Measurements from ENCODE around the gene ATP6V0A1.
"Not testable (repeated sequence)": the region's sequence is repeated elsewhere in the genome, so short reads cannot be mapped to it uniquely, and the experiment has no call there.

Gene ATP6V0A1

GRCh38 chr17:42540558-42540957 is 81.9 kb downstream of the ATP6V0A1 start:
- H3K4me1 ChIP-seq (ENCODE audit: control insufficient read depth, insufficient read depth, low read length, unreplicated experiment) = peaks cover 16% of the 10 kb centered on the region
- peaks cover 14% of the 10 kb centered on the region for H3K79me2 ChIP-seq (ENCODE audit: control insufficient read depth, insufficient read depth, low read length, unreplicated experiment)
- H2AFZ ChIP-seq (ENCODE audit: low read length, unreplicated experiment); H3K27ac ChIP-seq (ENCODE audit: low read depth, low read length); H3K27me3 ChIP-seq (ENCODE audit: insufficient read depth, low read length); H3K4me3 ChIP-seq (ENCODE audit: low read depth, low read length): not testable (repeated sequence)
- H3K36me3 ChIP-seq (ENCODE audit: insufficient read depth, low read length) = peaks cover 15% of the 10 kb centered on the region; the same call in 1 of the 2 replicates

- H3K4me1 ChIP-seq (ENCODE audit: control insufficient read depth, insufficient read depth, low read length, unreplicated experiment) = peaks cover 13% of the 10 kb centered on the region
- H3K4me3 ChIP-seq (ENCODE audit: low read depth, low read length) = no peak overlapping the region
- H3K79me2 ChIP-seq (ENCODE audit: control insufficient read depth, insufficient read depth, low read length, unreplicated experiment) = peaks cover 14% of the 10 kb centered on the region
- H2AFZ ChIP-seq (ENCODE audit: low read length, unreplicated experiment) = no peak overlapping the region
- no peak overlapping the region for H3K27ac ChIP-seq (ENCODE audit: low read depth, low read length)
- H3K36me3 ChIP-seq (ENCODE audit: insufficient read depth, low read length) = peaks cover 15% of the 10 kb centered on the region; the same call in 1 of the 2 replicates
- H3K27me3 ChIP-seq (ENCODE audit: insufficient read depth, low read length) = no peaks in the 10 kb centered on the region
Measured at GRCh38 chr17:42541041-42541833, 82.6 kb downstream of the ATP6V0A1 start.

- Histone ChIP-seq H2AFZ (ENCODE audit: low read length, unreplicated experiment) (no peak overlapping the region), H3K4me3 (ENCODE audit: low read depth, low read length) (no peak overlapping the region), H3K27me3 (ENCODE audit: insufficient read depth, low read length) (no peaks in the 10 kb centered on the region), H3K36me3 (ENCODE audit: insufficient read depth, low read length) (peaks cover 15% of the 10 kb centered on the region; the same call in 1 of the 2 replicates), H3K79me2 (ENCODE audit: control insufficient read depth, insufficient read depth, low read length, unreplicated experiment) (peaks cover 1% of the 10 kb centered on the region), H3K4me1 (ENCODE audit: control insufficient read depth, insufficient read depth, low read length, unreplicated experiment) (peaks cover 7% of the 10 kb centered on the region), H3K27ac (ENCODE audit: low read depth, low read length) (no peak overlapping the region)
Measured at GRCh38 chr17:42543190-42544079, 84.8 kb downstream of the ATP6V0A1 start.

- Histone ChIP-seq H3K4me1 (ENCODE audit: control insufficient read depth, insufficient read depth, low read length, unreplicated experiment) (peaks cover 7% of the 10 kb centered on the region), H2AFZ (ENCODE audit: low read length, unreplicated experiment) (no peak overlapping the region), H3K79me2 (ENCODE audit: control insufficient read depth, insufficient read depth, low read length, unreplicated experiment) (no peaks in the 10 kb centered on the region), H3K27ac (ENCODE audit: low read depth, low read length) (no peak overlapping the region), H3K36me3 (ENCODE audit: insufficient read depth, low read length) (peaks cover 9% of the 10 kb centered on the region; the same call in 1 of the 2 replicates), H3K4me3 (ENCODE audit: low read depth, low read length) (no peak overlapping the region), H3K27me3 (ENCODE audit: insufficient read depth, low read length) (no peaks in the 10 kb centered on the region)
Measured at GRCh38 chr17:42544874-42545283, 86.2 kb downstream of the ATP6V0A1 start.

- not testable (repeated sequence) for H3K4me1 ChIP-seq (ENCODE audit: control insufficient read depth, insufficient read depth, low read length, unreplicated experiment); H3K4me3 ChIP-seq (ENCODE audit: low read depth, low read length); H3K27me3 ChIP-seq (ENCODE audit: insufficient read depth, low read length); H2AFZ ChIP-seq (ENCODE audit: low read length, unreplicated experiment); H3K36me3 ChIP-seq (ENCODE audit: insufficient read depth, low read length); H3K79me2 ChIP-seq (ENCODE audit: control insufficient read depth, insufficient read depth, low read length, unreplicated experiment); H3K27ac ChIP-seq (ENCODE audit: low read depth, low read length)
Measured at GRCh38 chr17:42545755-42546505, 87.3 kb downstream of the ATP6V0A1 start.

- Histone ChIP-seq H3K4me1 (ENCODE audit: control insufficient read depth, insufficient read depth, low read length, unreplicated experiment) (no peaks in the 10 kb centered on the region), H3K27me3 (ENCODE audit: insufficient read depth, low read length) (no peaks in the 10 kb centered on the region), H3K4me3 (ENCODE audit: low read depth, low read length) (no peak overlapping the region), H3K27ac (ENCODE audit: low read depth, low read length) (no peak overlapping the region), H3K79me2 (ENCODE audit: control insufficient read depth, insufficient read depth, low read length, unreplicated experiment) (no peaks in the 10 kb centered on the region), H3K36me3 (ENCODE audit: insufficient read depth, low read length) (0 out of 2 replicates have a peak, but pooled peaks cover 5% of the 10 kb centered on the region), H2AFZ (ENCODE audit: low read length, unreplicated experiment) (no peak overlapping the region)
Measured at GRCh38 chr17:42547001-42547461, 88.4 kb downstream of the ATP6V0A1 start.

GRCh38 chr17:42547698-42548069 is 89.0 kb downstream of the ATP6V0A1 start:
- Histone ChIP-seq H3K27ac (ENCODE audit: low read depth, low read length) (no peak overlapping the region), H3K36me3 (ENCODE audit: insufficient read depth, low read length) (0 out of 2 replicates have a peak, but pooled peaks cover 5% of the 10 kb centered on the region), H3K79me2 (ENCODE audit: control insufficient read depth, insufficient read depth, low read length, unreplicated experiment) (no peaks in the 10 kb centered on the region), H3K27me3 (ENCODE audit: insufficient read depth, low read length) (no peaks in the 10 kb centered on the region), H3K4me1 (ENCODE audit: control insufficient read depth, insufficient read depth, low read length, unreplicated experiment) (no peaks in the 10 kb centered on the region), H3K4me3 (ENCODE audit: low read depth, low read length) (no peak overlapping the region), H2AFZ (ENCODE audit: low read length, unreplicated experiment) (no peak overlapping the region)

GRCh38 chr17:42548070-42548837 is 89.6 kb downstream of the ATP6V0A1 start:
- Histone ChIP-seq H3K4me1 (ENCODE audit: control insufficient read depth, insufficient read depth, low read length, unreplicated experiment) (no peaks in the 10 kb centered on the region), H3K27ac (ENCODE audit: low read depth, low read length) (no peak overlapping the region), H3K79me2 (ENCODE audit: control insufficient read depth, insufficient read depth, low read length, unreplicated experiment) (peaks cover 5% of the 10 kb centered on the region), H3K27me3 (ENCODE audit: insufficient read depth, low read length) (no peaks in the 10 kb centered on the region), H3K4me3 (ENCODE audit: low read depth, low read length) (no peak overlapping the region; the same call in 1 of the 2 replicates), H3K36me3 (ENCODE audit: insufficient read depth, low read length) (0 out of 2 replicates have a peak, but pooled peaks cover 4% of the 10 kb centered on the region), H2AFZ (ENCODE audit: low read length, unreplicated experiment) (no peak overlapping the region)

GRCh38 chr17:42548993-42549755 is 90.5 kb downstream of the ATP6V0A1 start:
- Histone ChIP-seq H3K27ac (ENCODE audit: low read depth, low read length) (no peak overlapping the region), H3K79me2 (ENCODE audit: control insufficient read depth, insufficient read depth, low read length, unreplicated experiment) (peaks cover 5% of the 10 kb centered on the region), H2AFZ (ENCODE audit: low read length, unreplicated experiment) (no peak overlapping the region), H3K36me3 (ENCODE audit: insufficient read depth, low read length) (no peaks in the 10 kb centered on the region), H3K27me3 (ENCODE audit: insufficient read depth, low read length) (no peaks in the 10 kb centered on the region), H3K4me1 (ENCODE audit: control insufficient read depth, insufficient read depth, low read length, unreplicated experiment) (peaks cover 7% of the 10 kb centered on the region), H3K4me3 (ENCODE audit: low read depth, low read length) (no peak overlapping the region)
